Stimulated activated CD8-positive, alpha-beta memory T cell treated with anti-CD3 and anti-CD28 coated beads, Interleukin-12 subunit alpha, Interleukin-12 subunit beta, amount 100 ng/mL, for 24 hours (primary cell): Measurements from ENCODE around the gene GAN.

Experiments used
- DNase-seq: peaks from one replicate; pipeline ENCODE4 v3.0.0-alpha.2; 2020; ENCODE audit errors: extremely low read depth

Gene GAN

GRCh38 chr16:81314603-81315270 is at the start of gene GAN:
Gene GAN, plus strand, starts transcription at chr16:81314962. Its CDS starts 152 bp downstream, at chr16:81315114.
- DNase-seq, result peak; percentile 78

- DNase-seq, result no peak
Measured at GRCh38 chr16:81265052-81265451, 49.7 kb upstream of the GAN start.

- DNase-seq, result no peak
Measured at GRCh38 chr16:81265658-81266451, 48.9 kb upstream of the GAN start.

DNA sequence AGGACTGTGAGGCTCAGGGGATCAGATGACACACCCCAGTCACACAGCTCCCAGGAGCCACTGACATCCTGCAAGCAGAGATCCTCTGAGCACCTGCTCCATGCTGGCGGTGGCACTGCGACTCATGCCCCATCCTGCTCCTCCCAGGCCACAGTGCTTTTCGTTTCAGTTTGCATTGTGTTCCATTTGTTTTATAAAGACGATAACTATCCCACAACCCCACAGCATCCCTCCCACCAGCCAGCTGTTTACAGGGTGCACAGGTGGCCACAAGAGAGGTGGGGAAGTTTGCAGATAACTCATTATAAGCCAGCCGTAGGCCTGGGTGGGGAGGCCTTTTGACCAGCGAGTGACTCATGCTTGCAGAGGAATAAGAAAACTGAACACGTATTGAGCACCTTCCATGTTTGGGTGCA is 48.1 kb upstream of the GAN start:
- no peak for DNase-seq

GRCh38 chr16:81268509-81268908 is 46.3 kb upstream of the GAN start:
- DNase-seq, result no peak

DNA sequence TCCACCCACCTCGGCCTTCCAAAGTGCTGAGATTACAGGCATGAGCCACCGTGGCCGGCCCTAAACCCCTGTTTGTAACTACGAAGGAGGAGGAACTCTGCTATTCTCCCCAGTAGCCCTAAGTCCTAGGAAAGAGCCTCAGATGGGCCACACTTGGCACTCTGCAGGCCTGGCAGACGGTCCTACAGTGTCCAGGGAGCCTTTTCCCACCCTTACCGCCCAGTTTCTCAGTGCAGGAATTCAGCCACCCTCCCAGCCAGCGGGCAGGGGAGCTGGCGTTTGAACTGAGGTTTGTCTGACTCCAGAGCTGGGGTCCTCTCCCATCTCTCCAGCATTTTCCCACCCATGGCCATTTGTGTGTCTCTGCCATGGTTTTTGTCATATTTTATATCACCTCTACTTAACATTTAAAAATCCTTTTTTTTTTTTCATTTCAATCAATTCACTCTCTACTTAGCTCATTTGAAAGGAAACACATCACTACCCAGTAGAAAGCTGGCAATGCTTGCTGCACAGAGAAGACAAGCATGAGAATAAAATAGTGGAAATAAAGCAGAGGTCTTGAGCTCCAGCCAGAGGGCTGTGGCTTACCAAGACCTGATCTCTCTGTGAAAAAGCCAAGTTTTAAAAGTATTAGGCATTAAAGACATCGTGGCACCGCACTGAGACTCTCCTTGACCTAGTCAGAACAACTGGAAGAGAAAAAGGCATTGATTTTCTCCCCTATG is 41.4 kb upstream of the GAN start:
- no peak for DNase-seq

DNA sequence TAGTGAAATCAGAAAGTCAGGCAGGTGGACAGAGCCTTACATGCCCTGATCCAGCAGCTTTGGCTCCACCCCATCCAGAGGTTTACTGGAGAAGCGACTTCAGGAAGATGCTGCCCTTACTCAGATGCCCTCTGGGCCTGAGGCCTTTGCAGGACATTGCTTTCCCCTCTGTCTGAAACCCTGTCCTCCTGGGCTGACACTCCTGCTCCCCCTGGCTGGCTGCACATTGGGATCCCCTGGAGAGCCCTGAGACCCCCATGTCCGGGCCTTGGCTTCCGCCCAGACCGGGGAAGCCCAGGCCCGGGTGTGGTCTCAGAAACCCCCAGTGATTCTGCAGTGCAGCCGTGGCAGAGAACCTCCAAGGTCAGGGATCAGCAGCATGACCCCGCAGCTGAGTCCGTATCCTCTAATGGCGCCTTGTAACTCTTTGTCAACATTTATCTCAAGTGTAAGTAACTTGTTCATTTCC is 39.7 kb upstream of the GAN start:
- no peak for DNase-seq

GRCh38 chr16:81275795-81276194 is 39.0 kb upstream of the GAN start:
- DNase-seq, result no peak

DNA sequence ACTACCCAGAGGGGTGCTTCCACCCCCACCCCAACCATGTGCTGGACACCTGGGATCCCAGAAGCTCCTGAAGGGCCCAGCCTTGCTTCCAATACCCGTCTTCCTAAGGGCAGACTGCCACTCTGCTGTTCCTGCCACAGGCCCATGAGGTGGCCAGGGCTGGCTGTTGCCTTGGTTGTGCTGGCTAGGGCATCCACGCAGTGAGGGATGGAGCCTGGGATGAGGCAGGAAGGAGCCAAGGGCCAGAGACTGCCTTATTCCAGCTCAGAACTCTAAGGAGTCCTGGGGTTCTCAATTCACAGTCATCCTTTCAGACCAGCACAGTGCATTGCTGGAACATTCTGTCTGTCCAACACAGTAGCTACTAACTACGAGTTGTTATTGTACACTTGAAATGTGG is 38.4 kb upstream of the GAN start:
- DNase-seq, result no peak

DNA sequence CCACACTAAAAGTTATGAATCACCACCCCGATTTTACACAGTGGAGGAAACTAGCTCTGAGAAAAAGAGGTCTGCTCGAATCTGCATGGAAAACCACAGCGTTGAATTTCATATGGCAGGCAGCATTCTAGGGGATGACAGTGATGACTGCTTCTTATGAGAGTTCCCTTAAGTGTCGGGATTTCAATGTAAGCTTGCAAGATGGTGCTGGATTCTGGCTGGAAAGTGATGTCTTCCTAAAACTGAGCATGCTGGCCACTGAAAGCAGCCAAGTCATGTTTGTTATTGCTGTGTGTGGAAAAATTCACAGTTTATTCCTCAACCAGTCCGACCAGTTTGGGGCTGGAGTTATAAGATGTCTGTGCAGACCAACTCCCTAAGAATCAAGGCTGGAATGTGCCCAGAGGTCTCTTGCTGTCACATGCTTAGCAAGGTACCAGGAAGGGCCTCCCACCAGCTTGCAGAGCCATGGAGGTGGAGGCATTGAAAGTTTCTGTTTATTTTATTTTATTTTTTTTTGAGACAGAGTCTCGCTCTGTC is 37.2 kb upstream of the GAN start:
- DNase-seq, result no peak

- no peak for DNase-seq
Measured at GRCh38 chr16:81278526-81278925, 36.2 kb upstream of the GAN start.

DNA sequence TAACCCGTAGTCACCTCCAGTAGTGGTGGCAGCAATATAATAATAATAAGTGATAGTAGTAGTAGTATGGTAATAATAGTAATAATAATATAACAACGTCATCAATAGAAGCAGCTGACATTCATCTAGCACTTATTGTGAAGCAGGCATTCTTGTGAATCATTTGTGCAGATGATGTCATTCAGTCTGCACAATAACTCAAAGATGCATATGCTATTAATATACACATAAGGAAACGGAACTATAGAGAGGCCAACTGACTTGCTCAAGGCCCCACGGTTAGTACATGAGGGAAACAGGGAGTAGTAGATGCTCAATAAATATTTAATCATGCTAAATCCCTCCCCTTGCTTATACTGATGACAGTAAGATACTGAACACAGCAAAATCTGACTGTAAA is 35.4 kb upstream of the GAN start:
- DNase-seq, result no peak

- no peak for DNase-seq
Measured at GRCh38 chr16:81280393-81280792, 34.4 kb upstream of the GAN start.

- no peak for DNase-seq
Measured at GRCh38 chr16:81283044-81283443, 31.7 kb upstream of the GAN start.

- no peak for DNase-seq
Measured at GRCh38 chr16:81284995-81285600, 29.7 kb upstream of the GAN start.

DNA sequence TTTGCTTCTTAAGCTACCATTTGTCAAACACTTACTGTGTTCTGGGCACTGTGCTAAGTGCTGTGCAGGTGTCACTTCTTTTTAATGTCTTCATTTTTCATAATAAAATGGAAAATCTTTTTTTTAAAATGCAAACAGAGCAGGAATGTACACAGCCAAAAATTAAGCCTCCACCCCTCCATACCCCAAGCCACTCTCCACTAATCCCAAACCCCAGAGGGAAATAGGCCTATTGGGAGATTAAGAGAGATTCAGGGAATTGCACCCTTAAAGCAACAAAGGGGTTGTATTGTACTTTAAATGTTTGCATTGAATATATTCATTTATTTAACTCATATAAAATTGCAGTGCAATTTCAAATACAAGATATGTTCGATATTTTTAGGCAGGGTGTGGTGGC is 28.6 kb upstream of the GAN start:
- no peak for DNase-seq

- DNase-seq, result no peak
Measured at GRCh38 chr16:81291117-81291516, 23.6 kb upstream of the GAN start.

DNA sequence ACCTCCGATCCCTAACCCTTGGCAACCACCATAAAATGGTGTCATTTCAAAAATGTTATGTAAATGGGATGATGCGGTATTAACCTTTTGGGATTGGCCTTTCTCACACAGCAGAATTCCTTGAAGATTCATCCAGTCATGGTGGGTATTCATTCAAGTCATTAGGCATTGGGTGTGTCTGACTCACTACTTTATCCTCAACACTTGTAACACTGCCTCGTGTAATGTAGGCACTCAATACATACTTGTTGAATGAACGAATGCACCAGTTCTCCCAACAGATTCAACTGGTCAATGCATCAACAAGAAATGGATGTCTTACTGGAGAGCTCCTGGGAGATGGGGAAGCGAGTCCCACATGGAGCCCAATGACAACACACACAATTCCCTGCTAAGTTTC is 21.8 kb upstream of the GAN start:
- DNase-seq, result no peak

DNA sequence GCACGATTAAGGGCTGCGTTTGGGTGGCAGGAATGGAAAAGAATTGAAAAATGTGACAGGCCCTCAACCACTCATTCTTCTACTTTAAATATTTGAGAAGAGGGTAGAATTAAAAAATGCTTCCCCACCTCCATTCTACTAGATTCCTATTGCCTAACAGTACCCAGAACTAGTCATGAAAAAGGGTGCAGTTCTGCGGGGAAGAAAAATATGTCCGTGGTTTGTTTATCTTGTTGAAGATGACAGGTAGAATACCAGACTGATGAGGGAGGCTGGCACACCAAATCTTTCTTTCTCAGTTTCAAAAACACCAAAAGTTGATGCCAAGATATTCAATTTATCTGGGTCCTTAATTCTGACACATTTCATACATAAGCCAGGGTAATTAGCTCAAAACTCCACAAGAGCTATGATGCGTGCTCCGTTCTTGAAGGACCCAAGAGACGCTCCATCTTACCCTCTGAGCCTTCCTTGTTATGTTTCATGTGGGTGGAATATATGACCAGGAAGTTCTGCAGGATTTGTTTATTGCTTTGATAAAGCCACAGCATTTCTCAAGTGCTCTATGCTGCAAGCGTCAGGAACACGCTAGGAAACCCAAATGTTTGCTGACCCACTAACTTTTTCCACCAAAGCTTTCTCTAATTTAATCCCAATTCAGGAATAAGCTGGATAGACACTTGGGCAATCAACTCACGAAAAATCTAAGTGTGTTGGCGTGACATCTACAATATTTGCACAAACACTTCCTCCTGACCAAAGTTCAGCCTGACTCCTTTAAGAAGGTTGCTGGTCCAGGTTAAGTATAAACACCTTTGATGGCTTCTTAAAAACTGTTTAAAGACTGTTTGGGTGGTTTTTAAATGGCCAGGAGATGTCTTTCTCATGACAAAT is 20.6 kb upstream of the GAN start:
- DNase-seq, result no peak

DNA sequence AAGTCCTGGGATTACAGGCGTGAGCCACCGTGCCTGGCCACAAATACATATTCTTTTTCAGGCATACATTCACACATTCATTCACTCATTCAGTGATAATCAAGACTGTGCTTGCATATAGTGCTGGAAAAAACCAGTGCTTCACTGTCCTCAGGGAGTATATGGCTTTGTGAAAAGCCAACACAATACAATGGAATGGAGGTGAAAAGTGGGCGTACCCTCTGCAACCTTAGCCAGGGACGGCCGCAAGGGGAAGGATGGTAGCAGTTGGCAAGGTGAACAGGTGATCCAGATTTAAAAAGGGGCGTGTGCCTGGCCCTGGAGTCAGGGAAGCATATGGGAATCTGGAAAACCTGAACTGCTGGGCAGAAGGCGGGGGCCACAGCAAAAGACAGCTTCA is 18.1 kb upstream of the GAN start:
- no peak for DNase-seq

- no peak for DNase-seq
Measured at GRCh38 chr16:81307770-81308169, 7.0 kb upstream of the GAN start.
